GM18499 (cell line): Measurements from ENCODE around the gene ASNS.

Source experiments
- ATAC-seq: cut with Tn5 transposase; IDR thresholded peaks from one replicate; pipeline ENCODE4 v1.9.1; 2021; ENCODE audit warnings: moderate number of reproducible peaks; ENCODE audit not compliant: insufficient read depth, unreplicated experiment

ASNS gene

GRCh38 chr7:97845622-97846203 is 26.5 kb downstream of the ASNS start:
- no peak for ATAC-seq

DNA sequence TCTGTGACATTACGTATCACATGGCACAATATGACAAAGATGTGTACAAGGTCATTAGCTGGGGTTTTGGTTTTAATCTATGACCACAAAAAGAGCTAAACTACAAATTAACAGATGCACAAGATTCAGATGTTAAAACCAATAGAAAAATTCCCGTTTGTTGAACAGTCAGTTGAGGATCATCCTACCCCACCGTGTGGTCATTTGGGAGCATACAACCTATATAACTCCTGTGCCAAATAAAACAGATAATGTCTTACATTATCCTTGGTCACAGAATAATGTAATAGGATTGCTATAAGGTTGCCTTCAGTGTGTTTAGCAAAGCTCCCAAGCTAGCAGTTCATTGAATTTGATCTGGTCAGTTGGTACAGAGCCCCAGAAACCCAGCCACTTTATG is 28.2 kb downstream of the ASNS start:
- ATAC-seq = no peak

- no peak for ATAC-seq
Measured at GRCh38 chr7:97842772-97843345, 29.3 kb downstream of the ASNS start.

DNA sequence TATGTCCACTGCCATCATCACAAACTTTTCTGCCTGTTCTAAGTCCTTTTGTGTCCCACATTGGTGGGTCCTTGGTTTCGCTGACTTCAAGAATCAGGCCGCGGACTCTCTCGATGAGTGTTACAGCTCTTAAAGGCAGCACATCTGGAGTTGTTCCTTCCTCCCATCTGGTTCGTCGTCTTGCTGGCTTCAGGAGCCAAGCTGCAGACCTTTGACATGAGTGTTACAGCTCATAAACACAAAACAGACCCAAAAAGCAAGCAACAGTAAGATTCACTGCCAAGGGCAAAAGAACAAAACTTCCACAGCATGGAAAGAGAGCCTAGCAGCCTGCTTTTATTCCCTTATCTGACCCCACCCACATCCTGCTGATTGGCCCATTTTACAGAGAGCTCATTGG is 30.2 kb downstream of the ASNS start:
- ATAC-seq = no peak

GRCh38 chr7:97835296-97836138 is 36.7 kb downstream of the ASNS start:
- no peak for ATAC-seq

- no peak for ATAC-seq
Measured at GRCh38 chr7:97819161-97819560, 53.0 kb downstream of the ASNS start.

GRCh38 chr7:97818066-97818663 is 54.0 kb downstream of the ASNS start:
- no peak for ATAC-seq
